ENCODE measurements around the gene CSMD2.

- TF ChIP-seq ATF3 (CRISPR knock-in tag; conservative IDR thresholded peaks at IDR 0.05), result no peak
- no peak for TF ChIP-seq ATF2 (CRISPR knock-in tag; IDR thresholded peaks at IDR 0.05; ENCODE audit: borderline replicate concordance, low read depth)
- TF ChIP-seq GRHL2 (CRISPR knock-in tag; IDR thresholded peaks at IDR 0.05; ENCODE audit: insufficient replicate concordance, severe bottlenecking), result no peak
- no peak for TF ChIP-seq FOXJ3 (CRISPR knock-in tag; IDR thresholded peaks at IDR 0.05; ENCODE audit: borderline replicate concordance)
- TF ChIP-seq MAX (CRISPR knock-in tag; IDR thresholded peaks at IDR 0.05), result no peak
- TF ChIP-seq CTCF (IDR thresholded peaks at IDR 0.05), result no peak
- TF ChIP-seq HMGXB4 (CRISPR knock-in tag; IDR thresholded peaks at IDR 0.05), result no peak
These were observed 440.0 kb downstream of the CSMD2 start for GRCh38 chr1:33725037-33725436.

All from WTC11 (cell line).